ENCODE results near the gene DEDD2. TPM values are rescaled to one million over a fixed set of nuclear protein-coding genes. Genes with fewer than 3 reads are reported as not detected.

Gene DEDD2
- total and polyA plus RNA-seq, 10 of the 15 experiments (the other 5 are each of a cell fraction or from before 2014, with no cell fraction given), result 2.5 to 24.7 (median 17.6) TPM

DNA sequence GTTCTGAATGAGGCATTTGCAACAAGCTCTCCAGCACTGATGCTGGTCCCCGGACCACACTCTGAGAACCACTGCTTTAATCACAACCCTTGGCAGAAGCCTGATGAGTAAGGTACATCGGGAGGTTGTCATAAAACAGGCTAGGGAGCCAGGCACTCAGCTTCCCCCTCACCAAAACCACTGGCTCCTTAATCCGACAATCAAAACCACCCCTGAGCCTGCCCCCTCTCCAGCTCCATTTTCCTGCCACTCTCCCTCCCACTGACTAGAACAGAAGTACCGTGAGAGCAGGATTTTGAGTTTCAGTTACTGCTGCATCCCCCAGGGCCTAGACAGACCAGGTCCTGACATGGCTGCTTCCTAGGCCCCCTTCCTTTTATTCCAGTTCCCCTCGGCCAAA lies 17.7 kb upstream of the DEDD2 start:
- no peaks in the 10 kb centered on the region for H3K9me3 ChIP-seq (replicated peaks; ENCODE audit: control insufficient read depth, insufficient read depth, low read length)
- no peak overlapping the region for H3K4me2 ChIP-seq (ENCODE audit: control insufficient read depth, insufficient read depth)
- H3K9ac ChIP-seq (ENCODE audit: control insufficient read depth, insufficient read depth, low read length), result no peak overlapping the region
- no peak for ATAC-seq
- no peak overlapping the region for H2AFZ ChIP-seq (ENCODE audit: control insufficient read depth, low read depth, low read length)
- no peak for FAIRE-seq
- peaks cover 13% of the 10 kb centered on the region for H3K79me2 ChIP-seq (ENCODE audit: control insufficient read depth, insufficient read depth, low read length)
- peaks cover 30% of the 10 kb centered on the region in 2 experiments; a peak in 3 of 4 replicates for H3K36me3 ChIP-seq (ENCODE audit: control insufficient read depth in 2 of 2, insufficient read depth in 2 of 2, low read length in 1 of 2)
- RAD21 ChIA-PET (ENCODE audit: unreplicated experiment), result no interaction called here
- DNase-seq (ENCODE audit: low read depth, low spot score), result no peak
- WGBS (ENCODE audit: insufficient coverage, insufficient replicate concordance, low lambda C conversion rate, missing lambda C conversion rate), result 88% methylated on average over 5 of the region's 5 CpGs
- POLR2A ChIA-PET, result interaction anchor here (1.3 kb wide), 1 partner anchor 19 kb away, joined by 3 read pairs; no protein-coding TSS in a partner anchor
- no peaks in the 10 kb centered on the region for H4K20me1 ChIP-seq (ENCODE audit: control insufficient read depth, insufficient read depth)
- BruUV-seq (replicated peaks), result no TSS peak
- H3K4me3 ChIP-seq, result no peak overlapping the region
- H3K27ac ChIP-seq (ENCODE audit: control insufficient read depth, insufficient read depth), result no peak overlapping the region
- SMC1A ChIA-PET (ENCODE audit: uncharacterized antibody, unreplicated experiment), result no interaction called here
- in situ Hi-C loops (cut with MboI) (no loop called here), intact Hi-C loops (cut with micrococcal nuclease; ENCODE audit: unreplicated experiment) (no loop called here)
- no peaks in the 10 kb centered on the region for H3K27me3 ChIP-seq (replicated peaks in 1 of 2; ENCODE audit: control insufficient read depth in 2 of 2, insufficient read depth in 2 of 2, low read length in 1 of 2)
- TF ChIP-seq, protein P1, sequence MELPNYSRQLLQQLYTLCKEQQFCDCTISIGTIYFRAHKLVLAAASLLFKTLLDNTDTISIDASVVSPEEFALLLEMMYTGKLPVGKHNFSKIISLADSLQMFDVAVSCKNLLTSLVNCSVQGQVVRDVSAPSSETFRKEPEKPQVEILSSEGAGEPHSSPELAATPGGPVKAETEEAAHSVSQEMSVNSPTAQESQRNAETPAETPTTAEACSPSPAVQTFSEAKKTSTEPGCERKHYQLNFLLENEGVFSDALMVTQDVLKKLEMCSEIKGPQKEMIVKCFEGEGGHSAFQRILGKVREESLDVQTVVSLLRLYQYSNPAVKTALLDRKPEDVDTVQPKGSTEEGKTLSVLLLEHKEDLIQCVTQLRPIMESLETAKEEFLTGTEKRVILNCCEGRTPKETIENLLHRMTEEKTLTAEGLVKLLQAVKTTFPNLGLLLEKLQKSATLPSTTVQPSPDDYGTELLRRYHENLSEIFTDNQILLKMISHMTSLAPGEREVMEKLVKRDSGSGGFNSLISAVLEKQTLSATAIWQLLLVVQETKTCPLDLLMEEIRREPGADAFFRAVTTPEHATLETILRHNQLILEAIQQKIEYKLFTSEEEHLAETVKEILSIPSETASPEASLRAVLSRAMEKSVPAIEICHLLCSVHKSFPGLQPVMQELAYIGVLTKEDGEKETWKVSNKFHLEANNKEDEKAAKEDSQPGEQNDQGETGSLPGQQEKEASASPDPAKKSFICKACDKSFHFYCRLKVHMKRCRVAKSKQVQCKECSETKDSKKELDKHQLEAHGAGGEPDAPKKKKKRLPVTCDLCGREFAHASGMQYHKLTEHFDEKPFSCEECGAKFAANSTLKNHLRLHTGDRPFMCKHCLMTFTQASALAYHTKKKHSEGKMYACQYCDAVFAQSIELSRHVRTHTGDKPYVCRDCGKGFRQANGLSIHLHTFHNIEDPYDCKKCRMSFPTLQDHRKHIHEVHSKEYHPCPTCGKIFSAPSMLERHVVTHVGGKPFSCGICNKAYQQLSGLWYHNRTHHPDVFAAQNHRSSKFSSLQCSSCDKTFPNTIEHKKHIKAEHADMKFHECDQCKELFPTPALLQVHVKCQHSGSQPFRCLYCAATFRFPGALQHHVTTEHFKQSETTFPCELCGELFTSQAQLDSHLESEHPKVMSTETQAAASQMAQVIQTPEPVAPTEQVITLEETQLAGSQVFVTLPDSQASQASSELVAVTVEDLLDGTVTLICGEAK (IDR thresholded peaks at IDR 0.05; ENCODE audit: borderline replicate concordance), result no peak
- no peak for TF ChIP-seq TCF3 (IDR thresholded peaks at IDR 0.05; ENCODE audit: borderline replicate concordance, insufficient read depth, low read depth, low read length)
- TF ChIP-seq, protein P2, sequence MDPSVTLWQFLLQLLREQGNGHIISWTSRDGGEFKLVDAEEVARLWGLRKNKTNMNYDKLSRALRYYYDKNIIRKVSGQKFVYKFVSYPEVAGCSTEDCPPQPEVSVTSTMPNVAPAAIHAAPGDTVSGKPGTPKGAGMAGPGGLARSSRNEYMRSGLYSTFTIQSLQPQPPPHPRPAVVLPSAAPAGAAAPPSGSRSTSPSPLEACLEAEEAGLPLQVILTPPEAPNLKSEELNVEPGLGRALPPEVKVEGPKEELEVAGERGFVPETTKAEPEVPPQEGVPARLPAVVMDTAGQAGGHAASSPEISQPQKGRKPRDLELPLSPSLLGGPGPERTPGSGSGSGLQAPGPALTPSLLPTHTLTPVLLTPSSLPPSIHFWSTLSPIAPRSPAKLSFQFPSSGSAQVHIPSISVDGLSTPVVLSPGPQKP (IDR thresholded peaks at IDR 0.05; ENCODE audit: low read depth, low read length), result no peak
- TF ChIP-seq, protein P3, sequence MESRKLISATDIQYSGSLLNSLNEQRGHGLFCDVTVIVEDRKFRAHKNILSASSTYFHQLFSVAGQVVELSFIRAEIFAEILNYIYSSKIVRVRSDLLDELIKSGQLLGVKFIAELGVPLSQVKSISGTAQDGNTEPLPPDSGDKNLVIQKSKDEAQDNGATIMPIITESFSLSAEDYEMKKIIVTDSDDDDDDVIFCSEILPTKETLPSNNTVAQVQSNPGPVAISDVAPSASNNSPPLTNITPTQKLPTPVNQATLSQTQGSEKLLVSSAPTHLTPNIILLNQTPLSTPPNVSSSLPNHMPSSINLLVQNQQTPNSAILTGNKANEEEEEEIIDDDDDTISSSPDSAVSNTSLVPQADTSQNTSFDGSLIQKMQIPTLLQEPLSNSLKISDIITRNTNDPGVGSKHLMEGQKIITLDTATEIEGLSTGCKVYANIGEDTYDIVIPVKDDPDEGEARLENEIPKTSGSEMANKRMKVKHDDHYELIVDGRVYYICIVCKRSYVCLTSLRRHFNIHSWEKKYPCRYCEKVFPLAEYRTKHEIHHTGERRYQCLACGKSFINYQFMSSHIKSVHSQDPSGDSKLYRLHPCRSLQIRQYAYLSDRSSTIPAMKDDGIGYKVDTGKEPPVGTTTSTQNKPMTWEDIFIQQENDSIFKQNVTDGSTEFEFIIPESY (IDR thresholded peaks at IDR 0.05), result no peak
- TF ChIP-seq NFYB (IDR thresholded peaks at IDR 0.05; ENCODE audit: insufficient read depth, low read depth, low read length), result no peak
- TF ChIP-seq CEBPB (IDR thresholded peaks at IDR 0.05; ENCODE audit: borderline replicate concordance in 1 of 2, low read depth in 2 of 2, low read length in 2 of 2), result no peak
- no peak for TF ChIP-seq CREM (IDR thresholded peaks at IDR 0.05; ENCODE audit: low read depth)
- TF ChIP-seq SMARCA5 (IDR thresholded peaks at IDR 0.05), result no peak
- TF ChIP-seq POU2F2 (IDR thresholded peaks at IDR 0.05; ENCODE audit: borderline replicate concordance, low read depth, low read length), result no peak
- no peak for TF ChIP-seq POLR2AphosphoS2 (IDR thresholded peaks at IDR 0.05; ENCODE audit: low read depth, low read length)
- TF ChIP-seq NFXL1 (IDR thresholded peaks at IDR 0.05; ENCODE audit: borderline replicate concordance), result no peak
- TF ChIP-seq, protein P4, sequence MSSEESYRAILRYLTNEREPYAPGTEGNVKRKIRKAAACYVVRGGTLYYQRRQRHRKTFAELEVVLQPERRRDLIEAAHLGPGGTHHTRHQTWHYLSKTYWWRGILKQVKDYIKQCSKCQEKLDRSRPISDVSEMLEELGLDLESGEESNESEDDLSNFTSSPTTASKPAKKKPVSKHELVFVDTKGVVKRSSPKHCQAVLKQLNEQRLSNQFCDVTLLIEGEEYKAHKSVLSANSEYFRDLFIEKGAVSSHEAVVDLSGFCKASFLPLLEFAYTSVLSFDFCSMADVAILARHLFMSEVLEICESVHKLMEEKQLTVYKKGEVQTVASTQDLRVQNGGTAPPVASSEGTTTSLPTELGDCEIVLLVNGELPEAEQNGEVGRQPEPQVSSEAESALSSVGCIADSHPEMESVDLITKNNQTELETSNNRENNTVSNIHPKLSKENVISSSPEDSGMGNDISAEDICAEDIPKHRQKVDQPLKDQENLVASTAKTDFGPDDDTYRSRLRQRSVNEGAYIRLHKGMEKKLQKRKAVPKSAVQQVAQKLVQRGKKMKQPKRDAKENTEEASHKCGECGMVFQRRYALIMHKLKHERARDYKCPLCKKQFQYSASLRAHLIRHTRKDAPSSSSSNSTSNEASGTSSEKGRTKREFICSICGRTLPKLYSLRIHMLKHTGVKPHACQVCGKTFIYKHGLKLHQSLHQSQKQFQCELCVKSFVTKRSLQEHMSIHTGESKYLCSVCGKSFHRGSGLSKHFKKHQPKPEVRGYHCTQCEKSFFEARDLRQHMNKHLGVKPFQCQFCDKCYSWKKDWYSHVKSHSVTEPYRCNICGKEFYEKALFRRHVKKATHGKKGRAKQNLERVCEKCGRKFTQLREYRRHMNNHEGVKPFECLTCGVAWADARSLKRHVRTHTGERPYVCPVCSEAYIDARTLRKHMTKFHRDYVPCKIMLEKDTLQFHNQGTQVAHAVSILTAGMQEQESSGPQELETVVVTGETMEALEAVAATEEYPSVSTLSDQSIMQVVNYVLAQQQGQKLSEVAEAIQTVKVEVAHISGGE (CRISPR knock-in tag; IDR thresholded peaks at IDR 0.05), result no peak
- H3K4me1 ChIP-seq (ENCODE audit: control insufficient read depth, insufficient read depth, low read length), result no peaks in the 10 kb centered on the region
- CTCF ChIA-PET, result interaction anchor here (0.7 to 0.9 kb wide), 2 partner anchors 44 to 102 kb away, joined by 3 to 4 read pairs; partner anchors contain the start of gene POU2F2

Data from GM12878 (cell line).